ENCODE data around the gene ASCL5. TPM values are rescaled to one million over a fixed set of nuclear protein-coding genes. Genes with fewer than 3 reads are reported as not detected.

ASCL5 gene
- total RNA-seq, 1 experiment from 2014 or later = not detected

DNA sequence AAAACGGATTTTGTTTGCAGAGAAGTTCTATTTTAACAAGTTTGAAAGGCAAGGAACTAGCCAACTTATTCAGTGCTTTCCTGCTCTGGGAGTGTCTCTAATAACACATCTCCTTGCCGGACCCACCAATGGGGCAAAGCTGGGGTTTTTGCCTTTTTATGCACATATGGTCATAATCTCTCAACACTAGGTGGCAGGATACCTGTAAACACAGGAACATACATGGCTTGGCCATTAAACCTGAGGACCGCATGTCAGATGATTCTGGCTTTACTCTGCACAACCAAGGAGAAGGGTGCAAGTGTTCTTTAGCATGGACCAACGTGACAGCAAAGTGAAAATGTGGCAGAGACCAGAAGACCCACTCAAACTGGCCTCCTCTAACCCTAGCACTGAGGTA lies 22.4 kb upstream of the ASCL5 start:
- Histone ChIP-seq H3K27ac (ENCODE audit: low read depth, low read length, poor library complexity, severe bottlenecking) (no peak overlapping the region), H3K4me3 (ENCODE audit: low read depth, low read length, poor library complexity, severe bottlenecking) (no peak overlapping the region), H3K36me3 (ENCODE audit: insufficient read depth, low read length, poor library complexity, severe bottlenecking) (peaks cover 70% of the 10 kb centered on the region), H3K9me3 (ENCODE audit: low read depth, low read length, poor library complexity, severe bottlenecking) (no peaks in the 10 kb centered on the region), H3K4me1 (ENCODE audit: insufficient read depth, low read length, poor library complexity, severe bottlenecking) (peaks cover 10% of the 10 kb centered on the region), H3K27me3 (replicated peaks; ENCODE audit: insufficient read depth, low read depth, low read length, poor library complexity) (no peaks in the 10 kb centered on the region)
- no TSS peak for BruUV-seq (replicated peaks)
- intact Hi-C loops (cut with micrococcal nuclease; ENCODE audit: unreplicated experiment) = loop anchor here (1.0 kb wide), 1 partner anchor 212 kb away; no protein-coding TSS in a partner anchor
- POLR2A ChIA-PET (ENCODE audit: low non-redundant PET) = no interaction called here
- no peak for TF ChIP-seq EZH2 (IDR thresholded peaks at IDR 0.05; ENCODE audit: borderline replicate concordance, low read depth, low read length, poor library complexity, severe bottlenecking)
- TF ChIP-seq, protein P1, sequence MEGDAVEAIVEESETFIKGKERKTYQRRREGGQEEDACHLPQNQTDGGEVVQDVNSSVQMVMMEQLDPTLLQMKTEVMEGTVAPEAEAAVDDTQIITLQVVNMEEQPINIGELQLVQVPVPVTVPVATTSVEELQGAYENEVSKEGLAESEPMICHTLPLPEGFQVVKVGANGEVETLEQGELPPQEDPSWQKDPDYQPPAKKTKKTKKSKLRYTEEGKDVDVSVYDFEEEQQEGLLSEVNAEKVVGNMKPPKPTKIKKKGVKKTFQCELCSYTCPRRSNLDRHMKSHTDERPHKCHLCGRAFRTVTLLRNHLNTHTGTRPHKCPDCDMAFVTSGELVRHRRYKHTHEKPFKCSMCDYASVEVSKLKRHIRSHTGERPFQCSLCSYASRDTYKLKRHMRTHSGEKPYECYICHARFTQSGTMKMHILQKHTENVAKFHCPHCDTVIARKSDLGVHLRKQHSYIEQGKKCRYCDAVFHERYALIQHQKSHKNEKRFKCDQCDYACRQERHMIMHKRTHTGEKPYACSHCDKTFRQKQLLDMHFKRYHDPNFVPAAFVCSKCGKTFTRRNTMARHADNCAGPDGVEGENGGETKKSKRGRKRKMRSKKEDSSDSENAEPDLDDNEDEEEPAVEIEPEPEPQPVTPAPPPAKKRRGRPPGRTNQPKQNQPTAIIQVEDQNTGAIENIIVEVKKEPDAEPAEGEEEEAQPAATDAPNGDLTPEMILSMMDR (conservative IDR thresholded peaks at IDR 0.05; ENCODE audit: low read depth, low read length) = peak; percentile 50; the same call in 1 of the 2 replicates
- DNase-seq (ENCODE audit: low spot score) = peak; percentile 56
- CTCF ChIA-PET = interaction anchor here (0.6 to 1.0 kb wide), 3 partner anchors 73 to 286 kb away, joined by 3 to 4 read pairs (median 4); no protein-coding TSS in a partner anchor

- no peak for DNase-seq (ENCODE audit: low spot score)
- TF ChIP-seq, protein P1 (conservative IDR thresholded peaks at IDR 0.05; ENCODE audit: low read depth, low read length) = no peak
- TF ChIP-seq EZH2 (IDR thresholded peaks at IDR 0.05; ENCODE audit: borderline replicate concordance, low read depth, low read length, poor library complexity, severe bottlenecking) = no peak
- Histone ChIP-seq H3K4me1 (ENCODE audit: insufficient read depth, low read length, poor library complexity, severe bottlenecking) (no peaks in the 10 kb centered on the region), H3K27me3 (replicated peaks; ENCODE audit: insufficient read depth, low read depth, low read length, poor library complexity) (no peaks in the 10 kb centered on the region), H3K9me3 (ENCODE audit: low read depth, low read length, poor library complexity, severe bottlenecking) (no peaks in the 10 kb centered on the region), H3K36me3 (ENCODE audit: insufficient read depth, low read length, poor library complexity, severe bottlenecking) (peaks cover 89% of the 10 kb centered on the region), H3K4me3 (ENCODE audit: low read depth, low read length, poor library complexity, severe bottlenecking) (no peak overlapping the region), H3K27ac (ENCODE audit: low read depth, low read length, poor library complexity, severe bottlenecking) (no peak overlapping the region)
- BruUV-seq (replicated peaks) = no TSS peak
- ChIA-PET POLR2A (ENCODE audit: low non-redundant PET) (no interaction called here), CTCF (no interaction called here)
- intact Hi-C loops (cut with micrococcal nuclease; ENCODE audit: unreplicated experiment) = no loop called here
These were observed 20.5 kb upstream of the ASCL5 start for GRCh38 chr1:201147396-201148015.

GRCh38 chr1:201146626-201147390 lies 19.8 kb upstream of the ASCL5 start:
- TF ChIP-seq, protein P1 (conservative IDR thresholded peaks at IDR 0.05; ENCODE audit: low read depth, low read length) = no peak
- TF ChIP-seq EZH2 (IDR thresholded peaks at IDR 0.05; ENCODE audit: borderline replicate concordance, low read depth, low read length, poor library complexity, severe bottlenecking) = no peak
- CTCF ChIA-PET = no interaction called here
- H3K27me3 ChIP-seq (replicated peaks; ENCODE audit: insufficient read depth, low read depth, low read length, poor library complexity) = no peaks in the 10 kb centered on the region
- H3K36me3 ChIP-seq (ENCODE audit: insufficient read depth, low read length, poor library complexity, severe bottlenecking) = peaks cover 83% of the 10 kb centered on the region
- no peaks in the 10 kb centered on the region for H3K9me3 ChIP-seq (ENCODE audit: low read depth, low read length, poor library complexity, severe bottlenecking)
- H3K4me3 ChIP-seq (ENCODE audit: low read depth, low read length, poor library complexity, severe bottlenecking) = no peak overlapping the region
- no TSS peak for BruUV-seq (replicated peaks)
- no peak overlapping the region for H3K27ac ChIP-seq (ENCODE audit: low read depth, low read length, poor library complexity, severe bottlenecking)
- DNase-seq (ENCODE audit: low spot score) = no peak
- H3K4me1 ChIP-seq (ENCODE audit: insufficient read depth, low read length, poor library complexity, severe bottlenecking) = no peaks in the 10 kb centered on the region
- POLR2A ChIA-PET (ENCODE audit: low non-redundant PET) = no interaction called here
- intact Hi-C loops (cut with micrococcal nuclease; ENCODE audit: unreplicated experiment) = no loop called here
